Medulla oblongata (tissue), 1 donor: ENCODE data around the gene MYH10.
A peak's percentile ranks its signal among the peaks of the same experiment; 100 is the strongest.

ENCODE experiments used
- DNase-seq: peaks from one replicate; pipeline ENCODE4 v3.0.0-alpha.2; 2015; ENCODE audit errors: extremely low spot score

The MYH10 gene

DNA sequence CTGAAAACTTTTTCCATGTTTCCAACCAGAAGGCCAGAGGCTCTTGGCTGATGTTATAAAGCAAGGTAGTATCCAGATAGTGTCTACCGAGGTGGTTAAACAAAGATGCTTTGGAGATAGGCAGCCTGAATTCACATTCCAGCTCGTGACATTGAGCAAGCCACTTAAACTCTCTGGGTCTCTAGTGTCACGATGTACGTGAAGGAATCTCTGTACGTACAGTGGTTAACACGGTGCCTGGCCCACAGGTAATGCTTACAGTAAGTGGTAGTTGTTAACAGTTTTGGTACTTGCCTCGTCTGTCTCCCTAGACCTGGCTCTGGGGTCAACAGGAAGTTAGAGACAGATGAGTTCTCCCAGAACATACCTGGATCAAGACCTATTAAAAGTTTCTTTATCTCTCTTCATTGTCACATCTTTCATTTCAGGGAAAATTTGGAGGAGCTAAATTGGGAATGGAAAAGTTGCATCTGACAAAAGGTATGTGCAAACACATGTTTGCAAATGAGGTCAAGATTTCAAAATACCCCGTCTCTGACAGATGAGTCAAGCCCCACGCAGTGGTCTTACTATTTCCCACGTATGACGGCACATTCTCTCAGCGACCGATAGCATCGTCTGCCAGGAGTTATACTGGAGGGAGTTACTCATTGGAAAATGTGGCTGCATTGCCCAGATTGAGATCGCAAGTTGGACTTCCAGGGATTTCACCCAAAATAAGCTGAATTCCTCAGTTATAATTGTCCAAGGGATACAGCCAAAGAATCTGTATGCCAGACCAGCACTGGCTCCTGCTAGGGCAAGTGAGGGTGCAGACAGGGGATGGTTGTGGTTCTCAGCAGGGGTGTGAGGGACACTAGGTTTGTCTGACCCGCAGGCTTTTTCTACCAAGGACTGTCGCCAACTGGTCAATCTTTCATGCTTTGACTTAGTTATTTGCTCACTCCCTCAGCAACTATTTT, 18.9 kb upstream of the MYH10 start:
- no peak for DNase-seq

DNA sequence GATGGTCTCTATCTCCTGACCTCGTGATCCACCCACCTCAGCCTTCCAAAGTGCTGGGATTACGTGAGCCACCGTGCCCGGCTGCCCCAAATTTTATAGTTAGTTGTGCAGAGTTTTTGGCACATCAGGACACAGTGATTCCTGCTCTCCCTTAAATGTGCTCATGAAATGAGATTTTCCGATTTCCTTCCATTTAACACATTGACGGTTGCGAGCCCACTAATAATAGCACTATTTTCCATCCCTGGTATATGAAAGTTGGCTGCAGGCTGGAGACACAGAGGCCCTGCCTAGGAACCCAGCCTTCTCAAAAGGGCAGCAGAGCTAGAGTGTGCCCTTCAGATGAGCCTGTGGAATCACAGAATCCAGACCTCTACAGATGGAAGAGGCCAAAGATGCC, 17.4 kb upstream of the MYH10 start:
- DNase-seq, result no peak

DNA sequence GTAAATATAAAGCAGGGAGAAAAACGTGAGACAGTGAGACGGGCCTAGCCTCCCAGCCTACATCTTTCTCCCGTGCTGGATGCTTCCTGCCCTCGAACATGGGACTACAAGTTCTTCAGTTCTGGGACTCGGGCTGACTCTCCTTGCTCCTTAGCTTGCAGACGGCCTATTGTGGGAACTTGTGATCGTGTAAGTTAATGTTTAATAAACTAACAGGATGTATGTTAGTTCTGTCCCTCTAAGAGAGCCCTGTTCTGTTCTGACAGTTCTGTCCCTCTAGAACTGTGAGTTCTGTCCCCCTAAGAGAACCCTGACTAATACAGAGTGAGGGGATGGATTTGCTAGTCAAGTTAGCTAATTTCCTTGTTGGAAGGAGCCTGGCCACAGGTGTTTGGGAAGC, 16.7 kb upstream of the MYH10 start:
- DNase-seq, result no peak

DNA sequence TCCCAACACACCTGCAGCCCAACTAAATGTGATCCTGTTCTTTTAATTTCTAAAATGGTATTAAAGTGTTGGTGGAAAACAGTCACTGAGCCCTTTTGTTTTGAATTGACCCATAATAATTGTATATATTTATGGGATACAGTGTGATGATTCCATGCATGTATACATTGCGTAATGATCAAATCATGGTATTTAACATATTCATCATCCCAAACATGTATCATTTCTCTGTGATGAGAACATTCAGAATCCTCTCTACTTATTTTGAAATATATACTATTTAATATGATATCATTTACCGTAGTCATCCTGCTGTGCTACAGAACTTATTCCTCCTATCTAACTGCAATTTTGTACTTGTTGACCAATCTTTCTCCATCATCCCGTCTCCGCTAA, 14.0 kb upstream of the MYH10 start:
- no peak for DNase-seq

DNA sequence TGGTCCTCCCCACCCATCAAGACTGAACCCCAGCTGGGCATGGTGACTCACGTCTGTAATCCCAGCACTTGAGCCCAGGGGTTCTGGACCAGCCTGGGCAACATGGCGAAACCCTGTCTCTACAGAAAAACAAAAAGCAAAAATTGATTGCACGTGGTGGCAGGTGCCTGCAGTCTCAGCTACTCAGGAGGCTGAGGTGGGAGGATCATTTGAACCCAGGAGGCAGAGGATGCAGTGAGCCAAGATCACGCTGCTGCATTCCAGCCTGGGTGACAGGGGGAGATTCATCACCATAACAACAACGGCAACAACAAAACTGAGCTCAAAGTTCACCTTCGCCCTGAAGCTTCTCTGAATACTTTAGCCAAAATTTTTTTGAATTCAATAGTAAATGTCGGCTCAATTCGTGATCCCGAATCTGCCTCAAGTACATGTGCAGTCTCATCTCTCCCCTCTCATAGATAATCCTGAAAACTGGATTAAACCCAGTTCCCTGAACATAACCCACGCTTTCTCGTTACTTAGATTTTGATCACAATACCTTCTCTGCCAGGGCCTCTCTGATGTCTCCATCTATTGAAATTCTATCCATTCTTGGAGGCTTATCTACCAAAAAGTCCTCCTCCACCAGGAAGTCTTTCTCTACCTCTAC, 13.5 kb upstream of the MYH10 start:
- DNase-seq, result no peak

- no peak for DNase-seq
Observed at GRCh38 chr17:8639709-8640108, 9.2 kb upstream of the MYH10 start.

- DNase-seq, result no peak
Observed at GRCh38 chr17:8632061-8632460, 1.5 kb upstream of the MYH10 start.

DNA sequence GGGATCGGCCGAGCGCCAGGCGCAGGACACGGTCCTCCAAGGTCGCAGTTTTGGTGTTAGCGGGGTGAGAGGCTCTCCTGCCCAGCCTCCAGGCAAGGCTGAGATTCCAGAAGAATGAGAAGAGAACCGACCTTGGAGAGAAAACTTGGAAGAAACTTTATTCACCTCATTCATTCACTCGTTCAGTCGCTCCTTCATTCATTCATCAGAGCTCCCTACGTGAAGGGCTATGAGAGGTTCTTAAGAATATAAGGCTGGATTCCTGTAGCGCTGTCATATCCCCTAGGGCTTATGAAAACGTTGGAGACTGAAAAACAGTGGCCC, 991 bp upstream of the MYH10 start:
- no peak for DNase-seq

GRCh38 chr17:8630802-8631553, 453 bp upstream of the MYH10 start:
- DNase-seq, result peak; percentile 99

- peak; percentile 15 for DNase-seq
Observed at GRCh38 chr17:8629371-8630226, 926 bp downstream of the MYH10 start.

GRCh38 chr17:8628609-8629169, 1.8 kb downstream of the MYH10 start:
- DNase-seq, result no peak

GRCh38 chr17:8628172-8628571, 2.4 kb downstream of the MYH10 start:
- DNase-seq, result no peak

DNA sequence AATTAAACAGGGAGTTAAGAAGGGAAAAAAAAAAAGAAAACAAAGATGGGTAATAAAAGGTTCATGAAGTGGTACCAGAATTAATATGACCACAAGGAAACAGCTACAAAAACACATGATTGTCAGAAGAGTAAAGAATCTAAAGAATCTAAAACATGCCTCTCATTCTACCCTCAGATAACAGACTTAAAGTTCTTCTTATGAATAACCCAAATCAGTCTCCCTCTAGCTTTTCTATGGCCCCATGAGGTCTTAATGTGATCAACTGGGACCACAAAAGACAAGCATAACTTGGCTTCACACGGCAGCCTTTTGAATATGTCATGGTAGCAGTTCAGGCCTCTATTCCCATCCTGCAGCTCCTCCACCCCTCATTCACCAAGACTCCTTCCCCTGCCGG, 6.9 kb downstream of the MYH10 start:
- no peak for DNase-seq

DNA sequence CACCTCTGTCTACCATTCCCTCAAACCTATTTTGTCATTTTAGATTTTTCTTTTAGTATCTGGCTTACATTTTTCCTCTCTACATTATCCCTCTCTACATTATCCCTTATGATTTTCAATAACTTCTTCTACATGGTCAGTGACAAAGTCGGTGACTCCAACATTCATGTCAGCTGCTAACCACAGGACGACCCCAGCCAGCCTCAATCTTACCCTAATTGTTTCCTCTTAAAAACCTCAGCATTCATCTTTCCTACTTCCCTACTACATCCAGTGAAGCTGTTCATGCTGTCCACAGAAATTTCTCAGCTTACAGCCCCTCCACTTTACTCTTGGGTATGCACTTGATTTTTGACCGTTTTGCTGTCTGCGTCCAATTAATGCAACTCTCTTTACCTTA, 8.3 kb downstream of the MYH10 start:
- no peak for DNase-seq

DNA sequence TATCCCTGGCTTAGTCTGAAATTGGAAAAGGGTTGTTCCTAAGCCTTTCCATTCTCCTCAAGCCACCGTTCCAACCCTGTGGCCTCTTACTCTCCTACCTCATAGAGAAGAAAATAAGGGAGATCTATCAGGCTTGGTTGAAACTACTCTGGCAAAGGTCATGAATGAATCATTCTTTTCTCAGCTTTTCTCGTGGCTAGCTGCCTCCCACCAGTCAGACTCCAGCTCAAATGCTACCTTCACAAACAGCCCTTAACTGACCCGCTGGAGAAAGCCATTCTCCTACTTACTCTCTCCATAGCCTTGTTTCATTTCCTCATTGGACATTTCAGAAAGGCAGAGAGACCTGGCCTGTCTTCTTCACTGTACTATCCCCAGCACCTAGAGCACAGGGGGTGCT, 8.9 kb downstream of the MYH10 start:
- DNase-seq, result no peak

DNA sequence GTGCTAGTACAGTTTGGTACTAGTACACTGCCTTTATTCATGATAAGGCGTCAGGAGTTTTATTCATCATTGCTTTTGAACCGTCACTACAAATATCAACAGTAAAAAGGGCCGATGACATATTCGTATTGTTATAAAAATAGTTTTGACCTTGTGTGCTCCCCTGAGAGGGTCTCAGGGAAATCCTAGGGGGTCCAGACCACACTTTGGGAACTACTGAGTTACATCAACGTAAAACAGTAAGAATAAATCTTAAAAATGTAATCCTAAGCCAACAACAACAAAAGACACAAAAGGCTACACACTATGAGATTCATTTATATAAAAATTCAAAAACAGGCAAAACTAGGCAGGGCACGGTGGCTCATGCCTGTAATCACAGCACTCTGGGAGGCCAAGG, 11.2 kb downstream of the MYH10 start:
- no peak for DNase-seq

DNA sequence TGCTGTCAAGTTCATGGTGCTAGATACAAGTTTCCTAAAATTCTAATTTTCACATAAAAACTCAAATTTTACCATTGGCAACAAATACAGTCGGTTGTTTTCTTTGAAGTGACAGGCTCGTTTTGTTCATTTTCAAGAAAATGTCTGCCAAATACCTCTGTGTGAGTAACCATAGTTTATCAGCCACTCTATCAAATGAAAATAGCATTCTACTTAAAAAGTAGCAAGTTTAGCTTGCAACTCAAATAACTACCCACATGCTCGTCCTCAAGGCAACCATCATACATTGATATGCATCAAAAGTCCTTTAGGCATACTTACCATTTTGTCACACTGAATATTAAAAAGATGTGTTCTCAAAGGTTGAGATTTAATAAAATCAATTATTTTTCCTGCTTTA, 11.7 kb downstream of the MYH10 start:
- DNase-seq, result no peak

- DNase-seq, result no peak
Observed at GRCh38 chr17:8614988-8615387, 15.5 kb downstream of the MYH10 start.

DNA sequence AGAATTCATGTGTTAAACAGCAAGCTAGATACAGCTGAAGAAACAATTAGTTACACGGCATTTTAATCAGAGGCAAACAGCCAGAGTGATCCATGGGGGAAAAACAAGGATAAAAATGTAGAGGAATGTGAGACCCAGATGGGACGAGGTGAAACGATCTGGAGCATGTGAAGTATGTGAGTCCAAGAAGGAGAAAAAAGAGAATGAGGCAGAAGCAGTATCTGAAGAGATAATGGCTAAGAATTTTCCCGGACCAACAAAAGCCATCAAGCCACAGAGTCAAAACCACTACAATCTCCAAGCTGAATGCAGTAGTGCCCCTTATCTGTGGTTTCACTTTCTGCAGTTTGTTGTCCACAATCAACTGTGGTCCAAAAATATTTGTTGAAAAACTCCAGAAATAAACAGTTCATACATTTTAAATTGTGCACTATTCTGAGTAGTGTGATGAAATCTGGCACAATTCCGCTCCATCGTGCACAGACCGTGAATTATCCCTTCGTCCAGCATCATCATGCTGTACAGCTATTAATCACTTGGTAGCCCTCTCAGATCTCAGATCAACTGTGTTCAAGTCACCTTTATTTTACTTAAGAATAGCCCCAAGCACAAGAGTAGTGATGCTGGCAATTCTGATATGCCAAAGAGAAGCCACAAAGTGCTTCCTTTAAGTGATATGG, 18.8 kb downstream of the MYH10 start:
- no peak for DNase-seq

- DNase-seq, result no peak
Observed at GRCh38 chr17:8611137-8611536, 19.4 kb downstream of the MYH10 start.

DNA sequence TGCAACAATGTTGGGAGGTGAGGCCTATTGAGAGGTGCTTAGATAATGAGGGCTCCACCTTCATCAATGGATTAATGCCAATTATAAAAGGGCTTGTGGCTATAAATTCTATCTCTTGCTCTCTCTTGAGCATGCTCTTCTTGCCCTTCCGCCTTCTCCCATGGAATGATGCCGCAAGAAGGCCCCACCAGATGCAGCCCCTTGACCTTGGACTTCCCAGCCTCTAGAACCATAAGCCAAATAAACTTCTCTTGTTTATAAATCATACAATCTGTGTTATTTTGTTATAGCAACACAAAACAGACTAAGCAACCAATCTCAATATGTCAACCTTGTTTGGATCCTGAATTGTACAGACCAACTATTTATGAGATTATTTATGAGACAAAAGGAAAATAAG, 20.0 kb downstream of the MYH10 start:
- DNase-seq, result no peak
